22Rv1 (cell line): ENCODE data around the gene DNAH2.

Experiments used
- CTCF ChIP-seq: fragments of 450-650 bp; IDR thresholded peaks from 2 replicates; pipeline ENCODE4 v1.5.1; 2017; ENCODE audit warnings: mild to moderate bottlenecking
- ZFX ChIP-seq: fragments of 450-650 bp; IDR thresholded peaks from 2 replicates; pipeline ENCODE4 v1.6.1; 2017; ENCODE audit warnings: antibody characterized with exemption, borderline replicate concordance

DNA sequence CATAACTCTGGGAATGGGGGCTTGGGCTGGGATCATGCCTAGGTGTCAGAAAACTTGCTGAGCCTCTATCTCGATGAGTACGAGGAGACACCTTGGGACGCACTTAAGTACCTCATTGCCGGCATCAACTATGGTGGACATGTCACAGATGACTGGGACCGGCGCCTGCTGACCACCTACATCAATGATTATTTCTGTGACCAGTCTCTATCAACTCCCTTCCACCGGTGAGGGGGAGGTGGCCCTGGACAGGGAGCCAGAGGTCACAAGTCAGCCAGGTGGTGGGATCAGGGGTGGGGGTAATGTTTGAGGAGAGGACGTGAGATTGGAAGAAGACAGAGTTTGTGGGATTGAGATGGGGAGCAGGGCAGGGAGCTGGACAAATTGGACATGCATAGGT is 113.1 kb downstream of the DNAH2 start:
- no peak for TF ChIP-seq CTCF
- TF ChIP-seq ZFX = no peak
